Measurements from ENCODE around the gene MROH7.

DNA sequence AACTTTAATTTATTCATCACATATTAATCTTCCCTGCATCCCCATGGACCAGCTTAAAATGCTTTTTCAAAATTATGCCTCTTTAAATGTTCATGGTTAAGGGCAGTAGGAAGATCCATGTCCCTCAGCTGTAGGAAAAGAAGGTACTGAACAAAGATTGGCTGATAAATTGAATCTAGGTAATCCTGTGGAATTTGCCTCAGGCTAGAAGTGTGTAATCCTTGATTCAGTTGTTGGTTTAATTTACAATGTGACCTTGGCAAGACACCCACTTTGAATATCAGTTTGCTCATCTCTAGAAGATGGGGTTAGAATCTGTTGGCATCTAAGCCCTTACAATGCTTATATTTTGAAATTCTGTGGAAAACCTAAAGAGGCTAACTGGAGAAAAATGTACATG lies 80.1 kb downstream of the MROH7 start:
- TF ChIP-seq, protein P1, sequence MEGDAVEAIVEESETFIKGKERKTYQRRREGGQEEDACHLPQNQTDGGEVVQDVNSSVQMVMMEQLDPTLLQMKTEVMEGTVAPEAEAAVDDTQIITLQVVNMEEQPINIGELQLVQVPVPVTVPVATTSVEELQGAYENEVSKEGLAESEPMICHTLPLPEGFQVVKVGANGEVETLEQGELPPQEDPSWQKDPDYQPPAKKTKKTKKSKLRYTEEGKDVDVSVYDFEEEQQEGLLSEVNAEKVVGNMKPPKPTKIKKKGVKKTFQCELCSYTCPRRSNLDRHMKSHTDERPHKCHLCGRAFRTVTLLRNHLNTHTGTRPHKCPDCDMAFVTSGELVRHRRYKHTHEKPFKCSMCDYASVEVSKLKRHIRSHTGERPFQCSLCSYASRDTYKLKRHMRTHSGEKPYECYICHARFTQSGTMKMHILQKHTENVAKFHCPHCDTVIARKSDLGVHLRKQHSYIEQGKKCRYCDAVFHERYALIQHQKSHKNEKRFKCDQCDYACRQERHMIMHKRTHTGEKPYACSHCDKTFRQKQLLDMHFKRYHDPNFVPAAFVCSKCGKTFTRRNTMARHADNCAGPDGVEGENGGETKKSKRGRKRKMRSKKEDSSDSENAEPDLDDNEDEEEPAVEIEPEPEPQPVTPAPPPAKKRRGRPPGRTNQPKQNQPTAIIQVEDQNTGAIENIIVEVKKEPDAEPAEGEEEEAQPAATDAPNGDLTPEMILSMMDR (IDR thresholded peaks at IDR 0.05), result no peak
- TF ChIP-seq JAZF1 (CRISPR knock-in tag; IDR thresholded peaks at IDR 0.05) (no peak), ETV6 (CRISPR knock-in tag; IDR thresholded peaks at IDR 0.05) (no peak)

All from WTC11 (cell line).